Measurements from ENCODE around the gene ZFP28.

- no peak for TF ChIP-seq CTCF (conservative IDR thresholded peaks at IDR 0.05; ENCODE audit: low read length)
- no peak for TF ChIP-seq EZH2phosphoT487 (IDR thresholded peaks at IDR 0.05; ENCODE audit: borderline replicate concordance, low read depth, low read length)
Observed at GRCh38 chr19:56537442-56537841, 1.3 kb upstream of the ZFP28 start.
